CD4-positive, alpha-beta T cell treated with Interleukin-21 for 1 hour (primary cell): Measurements from ENCODE around the gene CNTNAP5.

ENCODE experiments used
- DNase-seq: peaks from one replicate; pipeline ENCODE4 v3.0.0-alpha.2; 2020

Gene CNTNAP5

GRCh38 chr2:124836416-124836815, 811.3 kb downstream of the CNTNAP5 start:
- no peak for DNase-seq

DNA sequence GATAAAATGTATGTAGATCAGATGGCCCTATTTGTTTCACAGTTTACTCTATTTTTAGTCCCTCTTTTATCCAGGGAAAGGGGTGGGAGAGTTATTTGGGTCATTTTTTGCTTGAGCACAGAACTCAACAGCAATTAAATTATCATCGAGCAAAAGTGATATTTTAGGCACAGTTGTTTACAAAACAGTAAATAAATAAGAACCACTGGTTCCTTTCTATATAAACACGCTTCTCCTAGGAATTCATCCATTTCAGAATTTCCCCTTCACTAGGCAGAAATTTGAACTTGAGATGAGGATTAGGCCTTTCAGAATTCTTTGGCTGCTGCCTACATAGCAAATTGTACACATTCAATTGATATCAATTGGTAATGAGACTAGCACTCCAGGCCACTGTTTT, 812.4 kb downstream of the CNTNAP5 start:
- DNase-seq: no peak

- no peak for DNase-seq
These were observed 813.3 kb downstream of the CNTNAP5 start for GRCh38 chr2:124838406-124838805.

GRCh38 chr2:124867247-124867646, 842.2 kb downstream of the CNTNAP5 start:
- DNase-seq: no peak

GRCh38 chr2:124874219-124874618, 849.1 kb downstream of the CNTNAP5 start:
- DNase-seq: no peak

DNA sequence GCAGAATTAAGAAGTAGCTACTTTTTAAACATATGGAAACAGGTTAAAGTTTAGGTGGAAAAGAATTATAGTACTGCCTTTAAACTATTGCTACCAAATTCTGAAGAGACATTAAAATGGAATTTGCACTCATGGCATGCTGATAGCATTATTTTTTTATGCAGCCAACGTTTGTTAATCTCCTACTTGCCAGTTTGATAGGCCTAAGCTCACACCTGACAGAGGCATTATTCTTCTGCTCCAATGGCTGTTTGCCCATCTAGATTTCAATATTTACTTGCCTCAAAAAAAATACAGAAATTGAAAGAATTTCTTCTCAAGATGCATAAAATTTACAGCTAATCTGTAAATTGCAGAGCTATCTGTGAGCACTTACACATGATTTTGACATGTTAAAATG, 849.6 kb downstream of the CNTNAP5 start:
- DNase-seq: no peak

DNA sequence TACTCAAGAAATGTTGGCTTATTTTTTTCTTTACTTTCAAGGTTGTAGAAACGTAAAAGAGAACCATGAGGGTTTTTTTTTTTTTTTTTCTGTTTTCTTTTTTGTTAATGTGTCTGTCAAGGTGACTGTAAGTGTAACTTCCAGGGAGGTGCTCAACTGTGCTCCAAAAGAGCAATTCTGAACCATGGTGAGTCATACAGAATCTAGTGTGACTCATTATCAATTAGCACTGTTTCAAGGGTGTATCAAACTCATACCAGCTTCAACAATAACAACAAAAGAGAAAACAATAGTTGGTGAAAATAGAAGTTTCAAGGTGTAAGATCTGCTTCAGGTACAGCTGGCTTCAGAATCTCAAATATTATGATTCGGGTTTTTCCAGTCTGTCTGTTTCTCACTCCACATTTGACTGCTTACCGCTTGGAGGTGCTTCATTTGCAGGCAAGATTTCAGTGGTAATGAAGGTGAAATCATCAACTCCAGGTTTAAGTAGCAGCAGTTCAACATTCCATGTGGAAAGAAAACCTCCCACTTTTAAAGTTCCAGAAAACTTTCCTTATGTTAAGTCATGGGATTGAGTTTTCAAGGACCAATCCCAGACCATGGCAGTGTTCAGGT, 850.6 kb downstream of the CNTNAP5 start:
- no peak for DNase-seq

GRCh38 chr2:124877141-124877577, 852.1 kb downstream of the CNTNAP5 start:
- DNase-seq: no peak

DNA sequence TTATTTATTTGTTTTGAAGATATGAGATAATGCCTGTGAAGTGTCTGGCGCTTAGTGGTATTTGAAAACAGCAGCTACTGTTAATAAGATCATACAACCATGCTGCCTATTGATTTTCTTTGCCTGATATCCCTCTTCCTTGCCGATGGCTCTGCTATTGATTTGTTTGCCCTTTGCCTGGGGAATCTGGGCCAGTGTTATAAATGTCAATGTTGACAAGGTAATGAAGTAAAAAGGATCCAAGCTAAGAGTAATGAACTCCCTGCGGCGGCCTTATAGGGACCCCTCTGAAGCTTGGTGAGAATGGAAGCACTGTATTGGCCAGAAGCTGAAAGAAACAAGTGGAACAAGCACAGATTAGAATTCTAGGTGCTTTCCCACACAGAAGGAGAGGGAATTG, 854.6 kb downstream of the CNTNAP5 start:
- DNase-seq: no peak

GRCh38 chr2:124880995-124881394, 855.9 kb downstream of the CNTNAP5 start:
- DNase-seq: no peak

DNA sequence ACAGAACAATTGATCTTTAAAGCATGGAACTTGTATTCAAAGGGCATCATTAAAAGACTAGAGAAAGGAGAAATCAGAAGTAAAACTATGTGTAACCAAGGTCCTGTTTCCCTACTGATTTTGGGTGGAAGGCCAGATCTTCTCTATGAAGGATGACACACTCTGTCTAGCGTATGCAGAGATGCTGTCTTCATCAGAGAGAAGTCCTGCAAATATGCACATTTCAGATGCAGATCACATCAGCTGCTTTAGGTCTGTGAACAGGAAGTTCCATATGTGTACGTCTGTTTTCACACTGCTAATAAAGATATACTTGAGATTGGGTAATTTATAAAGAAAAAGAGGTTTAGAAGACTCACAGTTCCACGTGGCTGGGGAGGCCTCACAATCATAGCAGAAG, 857.3 kb downstream of the CNTNAP5 start:
- no peak for DNase-seq

- DNase-seq: no peak
These were observed 858.5 kb downstream of the CNTNAP5 start for GRCh38 chr2:124883595-124883994.

DNA sequence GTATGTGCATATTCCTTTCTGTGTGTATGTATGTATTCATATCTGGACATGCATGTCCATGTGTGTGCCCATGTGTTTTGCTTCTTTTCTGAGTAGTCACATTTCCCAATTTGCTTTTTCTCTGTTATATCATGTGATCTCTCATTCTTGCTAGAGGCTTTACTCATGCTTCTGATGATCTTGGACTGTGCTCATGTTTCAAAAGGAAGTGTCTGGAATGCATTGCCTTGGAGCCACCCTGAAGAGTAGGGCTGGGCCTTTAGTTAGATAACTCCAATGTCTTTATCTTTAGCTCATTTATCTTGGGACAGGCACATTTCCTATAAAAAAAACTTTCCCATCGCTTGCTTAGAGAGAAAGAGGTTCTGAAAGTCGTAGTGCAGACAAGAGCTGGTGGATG, 859.2 kb downstream of the CNTNAP5 start:
- no peak for DNase-seq

DNA sequence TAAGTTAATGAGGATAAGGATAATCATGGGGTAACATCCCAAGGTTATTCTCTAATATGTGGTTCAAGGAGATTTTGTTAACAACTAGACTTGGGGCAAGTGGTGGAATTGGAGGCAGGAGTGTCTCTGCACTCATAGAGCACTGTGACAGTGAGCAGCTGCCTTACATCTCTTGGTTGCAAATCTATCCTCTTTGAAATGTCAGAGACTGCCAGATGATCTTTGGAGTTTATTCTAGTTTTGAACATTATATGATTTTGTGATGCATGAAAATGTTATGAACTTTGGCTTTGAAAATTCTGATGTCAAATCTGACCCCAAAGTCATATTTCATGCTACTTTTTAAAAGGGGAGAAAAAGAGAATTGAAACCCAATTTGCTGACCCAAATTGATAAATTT, 861.1 kb downstream of the CNTNAP5 start:
- DNase-seq: no peak

- no peak for DNase-seq
These were observed 862.4 kb downstream of the CNTNAP5 start for GRCh38 chr2:124887466-124887865.

GRCh38 chr2:124888431-124888830, 863.3 kb downstream of the CNTNAP5 start:
- DNase-seq: no peak

DNA sequence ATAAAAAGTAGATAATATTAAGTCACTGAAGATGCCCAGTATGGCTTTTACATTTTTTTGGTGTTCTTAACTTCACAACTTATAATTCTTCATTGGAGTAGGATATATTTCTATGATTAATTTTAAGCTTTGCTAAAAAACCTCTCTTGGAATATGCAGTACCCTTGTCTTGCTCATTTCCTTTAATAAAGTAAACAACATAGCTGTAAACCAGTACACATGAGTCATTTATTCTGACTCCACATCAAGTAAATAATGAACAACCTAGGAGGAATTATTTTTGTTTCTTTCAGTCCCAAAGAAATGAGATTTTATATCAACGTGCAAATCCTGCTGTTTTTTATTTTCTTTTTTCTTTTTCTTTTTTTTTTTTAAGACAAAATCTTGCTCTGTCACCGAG, 869.1 kb downstream of the CNTNAP5 start:
- no peak for DNase-seq

GRCh38 chr2:124898827-124899226, 873.7 kb downstream of the CNTNAP5 start:
- no peak for DNase-seq

- DNase-seq: no peak
These were observed 883.3 kb downstream of the CNTNAP5 start for GRCh38 chr2:124908411-124908810.

- DNase-seq: no peak
These were observed 886.5 kb downstream of the CNTNAP5 start for GRCh38 chr2:124911560-124911959.

GRCh38 chr2:124913868-124914267, 888.8 kb downstream of the CNTNAP5 start:
- DNase-seq: no peak

DNA sequence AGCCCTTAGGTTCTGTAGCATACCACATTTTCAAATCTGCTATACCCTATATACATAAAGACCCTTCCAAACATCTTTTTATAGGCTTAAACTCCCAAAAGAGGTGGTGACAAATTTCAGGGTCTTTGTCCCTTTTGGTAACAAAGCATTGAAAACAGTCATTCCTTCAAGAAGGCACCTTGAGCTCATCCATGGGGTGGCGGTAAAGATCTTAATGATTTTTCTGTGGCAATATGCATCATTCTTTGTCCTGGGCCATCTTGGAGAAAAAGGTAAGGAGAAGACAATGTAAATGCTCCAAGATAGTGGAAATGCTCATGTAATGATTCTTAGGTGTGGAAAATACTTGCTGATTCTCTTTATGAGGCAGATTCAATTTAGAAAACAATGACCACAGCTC, 890.5 kb downstream of the CNTNAP5 start:
- DNase-seq: no peak

GRCh38 chr2:124919296-124919695, 894.2 kb downstream of the CNTNAP5 start:
- no peak for DNase-seq

DNA sequence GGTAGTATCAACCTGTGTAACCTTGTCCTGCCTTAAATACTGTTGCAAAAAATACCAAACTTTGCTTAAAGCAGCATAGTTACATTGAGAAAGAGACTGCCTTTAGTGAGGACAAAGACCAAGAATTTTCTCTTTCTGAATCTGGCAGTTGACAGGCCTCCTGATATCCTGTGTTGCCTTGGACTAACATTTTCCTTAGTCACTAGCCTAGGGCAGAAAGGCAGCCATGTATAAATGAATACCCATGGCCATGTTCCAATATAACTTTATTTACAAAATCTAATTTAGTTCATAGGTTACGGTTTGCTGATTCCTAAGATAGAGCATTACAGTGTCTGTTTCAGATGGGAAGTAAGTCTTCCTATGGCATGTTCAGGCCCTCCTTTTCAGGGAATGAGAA, 895.4 kb downstream of the CNTNAP5 start:
- DNase-seq: no peak

- DNase-seq: no peak
These were observed 896.1 kb downstream of the CNTNAP5 start for GRCh38 chr2:124921191-124921590.

GRCh38 chr2:124923097-124923496, 898.0 kb downstream of the CNTNAP5 start:
- DNase-seq: no peak
